K562 (cell line): Measurements from ENCODE around the gene BRCC3. TPM values are rescaled to one million over a fixed set of nuclear protein-coding genes. Genes with fewer than 3 reads are reported as not detected.

Experiments used
- BRD9 ChIP-seq: fragments of 450-650 bp; IDR thresholded peaks from 2 replicates; pipeline ENCODE4 v1.6.1; 2018; ENCODE audit warnings: low read depth; ENCODE audit not compliant: partially characterized antibody
- MAFK ChIP-seq: IDR thresholded peaks from 2 replicates; pipeline ENCODE4 v1.6.1; 2011; ENCODE audit warnings: low read length, improper control_type of control experiment
- MYBL2 ChIP-seq, 2 experiments: fragments of 450-650 bp in 1 of 2; sonication (generic) in 1 of 2; formaldehyde crosslinking in 1 of 2; IDR thresholded peaks; 2 replicates each; pipeline versions ENCODE4 v1.6.1 to v1.8.1; 2017 to 2022; ENCODE audit warnings: borderline replicate concordance in 1 of 2, inconsistent platforms in 1 of 2, low read depth in 1 of 2, mild to moderate bottlenecking in 1 of 2, missing genetic modification reagents in 1 of 2, moderate library complexity in 1 of 2
- MYC ChIP-seq, 2 experiments: fragments of 250-450 bp in 1 of 2; sonication (Bioruptor Pico) in 1 of 2; IDR thresholded peaks; 2 replicates each; pipeline versions ENCODE4 v1.5.1 to v1.6.1; 2012 to 2021; ENCODE audit warnings: low read depth in 2 of 2, borderline replicate concordance in 1 of 2, improper control_type of control experiment in 1 of 2, low read length in 1 of 2, mild to moderate bottlenecking in 1 of 2, moderate library complexity in 1 of 2
- PTRF ChIP-seq: fragments of 450-650 bp; IDR thresholded peaks from 2 replicates; pipeline ENCODE4 v1.6.1; 2016; ENCODE audit warnings: mild to moderate bottlenecking, missing genetic modification characterization, missing compliant biosample characterization
- ZNF134 ChIP-seq: fragments of 250-450 bp; sonication (Bioruptor Pico); conservative IDR thresholded peaks from 2 replicates; pipeline ENCODE4 v1.4.0; 2020
- ZNF444 ChIP-seq: fragments of 250-450 bp; sonication (Bioruptor Pico); IDR thresholded peaks from 2 replicates; pipeline ENCODE4 v1.4.0; 2020; ENCODE audit warnings: mild to moderate bottlenecking, moderate library complexity
- ZNF780A ChIP-seq: fragments of 250-450 bp; sonication (Bioruptor Pico); IDR thresholded peaks from 2 replicates; pipeline ENCODE4 v1.5.0; 2021; ENCODE audit warnings: mild to moderate bottlenecking
- polyA plus RNA-seq, 8 experiments: library from polyadenylated mRNA; depleted of rRNA in 4 of 8; stranded (reverse) in 5 of 8; unstranded in 3 of 8; fragments of >200 nt; fragmentation: Nextera tagmentation in 2 of 8; fragmentation: Illumina TruSeq in 1 of 8; extraction: Ambion mirVana in 2 of 8; extraction: Trizol in 1 of 8; gene quantifications; 2 replicates each; pipeline versions ENCODE4 v1.2.1 to v1.2.3, GENCODE V29; 2011 to 2014; ENCODE audit warnings: inconsistent platforms in 1 of 8, missing spikeins in 1 of 8
- total RNA-seq, 7 experiments: library from RNA; depleted of rRNA in 6 of 7; stranded (reverse); fragments of >200 nt in 6 of 7; fragmentation: Illumina TruSeq in 2 of 7; extraction: Trizol in 2 of 7; gene quantifications; 2 replicates each; pipeline versions ENCODE4 v1.2.1 to v1.2.3, GENCODE V29; 2011 to 2021; ENCODE audit warnings: low replicate concordance in 1 of 7
- TF ChIP-seq, protein P1 (sequence below): fragments of 450-650 bp; formaldehyde crosslinking; conservative IDR thresholded peaks from 2 replicates; pipeline ENCODE4 v1.4.0; 2022; ENCODE audit warnings: mild to moderate bottlenecking, missing genetic modification characterization
- TF ChIP-seq, protein P2 (sequence below): fragments of 200-800 bp; sonication (Bioruptor generic); IDR thresholded peaks from 2 replicates; pipeline ENCODE4 v1.6.1; 2016; ENCODE audit warnings: missing genetic modification characterization, missing compliant biosample characterization
- TF ChIP-seq, protein P3 (sequence below): sonication (generic); formaldehyde crosslinking; IDR thresholded peaks from 2 replicates; pipeline ENCODE4 v1.8.0; 2022; ENCODE audit warnings: mild to moderate bottlenecking, missing genetic modification reagents

BRCC3 gene
- total and polyA plus RNA-seq, 9 of the 15 experiments (the other 6 are each of a cell fraction or from before 2014, with no cell fraction given), result 9.6 to 44.8 (median 26.7) TPM

DNA sequence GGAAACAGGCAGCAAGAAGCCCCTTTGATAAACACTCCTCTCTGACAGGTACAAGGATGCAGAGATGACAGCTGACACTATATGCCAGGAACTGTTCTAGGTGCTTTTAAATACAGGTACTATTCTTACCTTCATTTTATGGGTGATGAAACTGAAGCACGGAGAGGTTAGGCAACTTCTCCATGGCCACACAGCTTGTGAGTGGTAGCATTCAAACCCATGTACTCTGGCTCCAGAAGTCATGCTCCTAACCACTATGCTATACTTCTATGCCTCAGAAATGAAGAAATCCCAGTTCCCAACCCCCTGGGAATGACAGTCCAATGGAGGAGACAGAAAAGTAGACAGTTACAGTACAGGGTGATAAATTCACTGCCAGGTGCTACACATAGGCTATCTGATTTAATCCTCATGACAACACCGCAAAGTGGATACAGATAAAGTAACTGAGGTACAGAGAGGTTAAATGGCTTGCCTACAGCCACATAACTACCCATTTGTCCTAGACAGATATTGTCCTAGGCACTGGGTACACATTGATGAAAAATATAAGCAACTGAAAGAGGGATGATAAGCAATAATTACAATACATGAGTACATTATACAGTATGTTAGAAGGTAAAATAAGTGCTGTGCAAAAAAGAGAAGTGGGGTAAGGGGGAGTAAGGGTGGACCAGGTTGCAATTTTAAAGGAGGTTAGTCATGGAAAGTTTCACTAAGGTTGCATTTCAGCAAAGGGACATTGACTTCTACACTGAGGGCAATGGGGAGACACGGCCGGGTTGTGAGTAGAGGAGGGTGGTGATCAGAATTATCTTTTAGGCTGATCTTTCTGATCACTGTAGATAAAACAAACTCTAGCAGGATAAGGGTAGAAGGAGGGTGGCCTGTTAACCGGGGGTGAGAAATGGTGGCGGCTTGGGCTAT, 47.1 kb upstream of the BRCC3 start (continued):
- TF ChIP-seq, protein P1, sequence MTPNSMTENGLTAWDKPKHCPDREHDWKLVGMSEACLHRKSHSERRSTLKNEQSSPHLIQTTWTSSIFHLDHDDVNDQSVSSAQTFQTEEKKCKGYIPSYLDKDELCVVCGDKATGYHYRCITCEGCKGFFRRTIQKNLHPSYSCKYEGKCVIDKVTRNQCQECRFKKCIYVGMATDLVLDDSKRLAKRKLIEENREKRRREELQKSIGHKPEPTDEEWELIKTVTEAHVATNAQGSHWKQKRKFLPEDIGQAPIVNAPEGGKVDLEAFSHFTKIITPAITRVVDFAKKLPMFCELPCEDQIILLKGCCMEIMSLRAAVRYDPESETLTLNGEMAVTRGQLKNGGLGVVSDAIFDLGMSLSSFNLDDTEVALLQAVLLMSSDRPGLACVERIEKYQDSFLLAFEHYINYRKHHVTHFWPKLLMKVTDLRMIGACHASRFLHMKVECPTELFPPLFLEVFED (CRISPR knock-in tag), result no peak
- TF ChIP-seq PTRF (tag) (no peak), BRD9 (no peak), MYC (IDR thresholded peaks at IDR 0.05; ENCODE audit: low read depth, low read length) (no peak), MYC (CRISPR knock-in tag; IDR thresholded peaks at IDR 0.05; ENCODE audit: borderline replicate concordance, low read depth) (no peak), ZNF444 (CRISPR knock-in tag) (no peak), MYBL2 (IDR thresholded peaks at IDR 0.05; ENCODE audit: low read depth) (no peak), MYBL2 (CRISPR knock-in tag; IDR thresholded peaks at IDR 0.05; ENCODE audit: borderline replicate concordance) (no peak), MAFK (no peak), ZNF780A (CRISPR knock-in tag) (no peak), ZNF134 (CRISPR knock-in tag) (no peak)
- TF ChIP-seq, protein P2, sequence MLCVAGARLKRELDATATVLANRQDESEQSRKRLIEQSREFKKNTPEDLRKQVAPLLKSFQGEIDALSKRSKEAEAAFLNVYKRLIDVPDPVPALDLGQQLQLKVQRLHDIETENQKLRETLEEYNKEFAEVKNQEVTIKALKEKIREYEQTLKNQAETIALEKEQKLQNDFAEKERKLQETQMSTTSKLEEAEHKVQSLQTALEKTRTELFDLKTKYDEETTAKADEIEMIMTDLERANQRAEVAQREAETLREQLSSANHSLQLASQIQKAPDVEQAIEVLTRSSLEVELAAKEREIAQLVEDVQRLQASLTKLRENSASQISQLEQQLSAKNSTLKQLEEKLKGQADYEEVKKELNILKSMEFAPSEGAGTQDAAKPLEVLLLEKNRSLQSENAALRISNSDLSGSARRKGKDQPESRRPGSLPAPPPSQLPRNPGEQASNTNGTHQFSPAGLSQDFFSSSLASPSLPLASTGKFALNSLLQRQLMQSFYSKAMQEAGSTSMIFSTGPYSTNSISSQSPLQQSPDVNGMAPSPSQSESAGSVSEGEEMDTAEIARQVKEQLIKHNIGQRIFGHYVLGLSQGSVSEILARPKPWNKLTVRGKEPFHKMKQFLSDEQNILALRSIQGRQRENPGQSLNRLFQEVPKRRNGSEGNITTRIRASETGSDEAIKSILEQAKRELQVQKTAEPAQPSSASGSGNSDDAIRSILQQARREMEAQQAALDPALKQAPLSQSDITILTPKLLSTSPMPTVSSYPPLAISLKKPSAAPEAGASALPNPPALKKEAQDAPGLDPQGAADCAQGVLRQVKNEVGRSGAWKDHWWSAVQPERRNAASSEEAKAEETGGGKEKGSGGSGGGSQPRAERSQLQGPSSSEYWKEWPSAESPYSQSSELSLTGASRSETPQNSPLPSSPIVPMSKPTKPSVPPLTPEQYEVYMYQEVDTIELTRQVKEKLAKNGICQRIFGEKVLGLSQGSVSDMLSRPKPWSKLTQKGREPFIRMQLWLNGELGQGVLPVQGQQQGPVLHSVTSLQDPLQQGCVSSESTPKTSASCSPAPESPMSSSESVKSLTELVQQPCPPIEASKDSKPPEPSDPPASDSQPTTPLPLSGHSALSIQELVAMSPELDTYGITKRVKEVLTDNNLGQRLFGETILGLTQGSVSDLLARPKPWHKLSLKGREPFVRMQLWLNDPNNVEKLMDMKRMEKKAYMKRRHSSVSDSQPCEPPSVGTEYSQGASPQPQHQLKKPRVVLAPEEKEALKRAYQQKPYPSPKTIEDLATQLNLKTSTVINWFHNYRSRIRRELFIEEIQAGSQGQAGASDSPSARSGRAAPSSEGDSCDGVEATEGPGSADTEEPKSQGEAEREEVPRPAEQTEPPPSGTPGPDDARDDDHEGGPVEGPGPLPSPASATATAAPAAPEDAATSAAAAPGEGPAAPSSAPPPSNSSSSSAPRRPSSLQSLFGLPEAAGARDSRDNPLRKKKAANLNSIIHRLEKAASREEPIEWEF (CRISPR knock-in tag), result no peak
- TF ChIP-seq, protein P3, sequence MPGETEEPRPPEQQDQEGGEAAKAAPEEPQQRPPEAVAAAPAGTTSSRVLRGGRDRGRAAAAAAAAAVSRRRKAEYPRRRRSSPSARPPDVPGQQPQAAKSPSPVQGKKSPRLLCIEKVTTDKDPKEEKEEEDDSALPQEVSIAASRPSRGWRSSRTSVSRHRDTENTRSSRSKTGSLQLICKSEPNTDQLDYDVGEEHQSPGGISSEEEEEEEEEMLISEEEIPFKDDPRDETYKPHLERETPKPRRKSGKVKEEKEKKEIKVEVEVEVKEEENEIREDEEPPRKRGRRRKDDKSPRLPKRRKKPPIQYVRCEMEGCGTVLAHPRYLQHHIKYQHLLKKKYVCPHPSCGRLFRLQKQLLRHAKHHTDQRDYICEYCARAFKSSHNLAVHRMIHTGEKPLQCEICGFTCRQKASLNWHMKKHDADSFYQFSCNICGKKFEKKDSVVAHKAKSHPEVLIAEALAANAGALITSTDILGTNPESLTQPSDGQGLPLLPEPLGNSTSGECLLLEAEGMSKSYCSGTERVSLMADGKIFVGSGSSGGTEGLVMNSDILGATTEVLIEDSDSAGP (CRISPR knock-in tag), result no peak
- TF ChIP-seq, all 486 proteins: peak for 23
